ENCODE results near the gene TLR9.

DNA sequence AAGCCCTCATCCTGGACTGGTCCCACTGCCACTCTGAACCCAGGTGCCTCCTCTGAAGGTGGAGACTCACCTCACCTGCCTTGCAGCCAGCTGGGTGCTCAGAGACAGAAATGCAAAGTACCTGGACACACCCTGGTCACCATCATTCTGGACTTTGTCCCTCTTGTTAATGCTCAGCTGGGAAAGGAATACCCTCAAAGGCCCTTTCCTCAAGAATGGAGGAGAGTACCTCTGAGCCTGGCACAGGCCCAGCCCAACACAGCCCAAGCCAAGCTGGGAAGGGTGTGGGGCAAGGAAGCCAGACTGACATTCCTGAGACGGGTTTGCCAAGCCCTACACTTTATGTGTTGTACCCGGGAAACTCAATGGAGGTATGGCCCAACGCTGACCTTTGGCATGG, 28.5 kb downstream of the TLR9 start:
- TF ChIP-seq, protein P1, sequence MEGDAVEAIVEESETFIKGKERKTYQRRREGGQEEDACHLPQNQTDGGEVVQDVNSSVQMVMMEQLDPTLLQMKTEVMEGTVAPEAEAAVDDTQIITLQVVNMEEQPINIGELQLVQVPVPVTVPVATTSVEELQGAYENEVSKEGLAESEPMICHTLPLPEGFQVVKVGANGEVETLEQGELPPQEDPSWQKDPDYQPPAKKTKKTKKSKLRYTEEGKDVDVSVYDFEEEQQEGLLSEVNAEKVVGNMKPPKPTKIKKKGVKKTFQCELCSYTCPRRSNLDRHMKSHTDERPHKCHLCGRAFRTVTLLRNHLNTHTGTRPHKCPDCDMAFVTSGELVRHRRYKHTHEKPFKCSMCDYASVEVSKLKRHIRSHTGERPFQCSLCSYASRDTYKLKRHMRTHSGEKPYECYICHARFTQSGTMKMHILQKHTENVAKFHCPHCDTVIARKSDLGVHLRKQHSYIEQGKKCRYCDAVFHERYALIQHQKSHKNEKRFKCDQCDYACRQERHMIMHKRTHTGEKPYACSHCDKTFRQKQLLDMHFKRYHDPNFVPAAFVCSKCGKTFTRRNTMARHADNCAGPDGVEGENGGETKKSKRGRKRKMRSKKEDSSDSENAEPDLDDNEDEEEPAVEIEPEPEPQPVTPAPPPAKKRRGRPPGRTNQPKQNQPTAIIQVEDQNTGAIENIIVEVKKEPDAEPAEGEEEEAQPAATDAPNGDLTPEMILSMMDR (IDR thresholded peaks at IDR 0.05) = no peak
- no peak for TF ChIP-seq POLR2A (IDR thresholded peaks at IDR 0.05)

Measured in uterus (tissue), 2 donors.